Glutamatergic neuron (in vitro differentiated cells): ENCODE results near the gene NAP1L4. TPM values are rescaled to one million over a fixed set of nuclear protein-coding genes. Genes with fewer than 3 reads are reported as not detected.

Experiments used
- DNase-seq: peaks from one replicate; pipeline ENCODE4 v3.0.0; 2022
- H3K27ac Mint-ChIP-seq: one replicate; pipeline ENCODE4 v1.8.0; 2020; ENCODE audit warnings: mild to moderate bottlenecking, mixed read lengths, inconsistent platforms; ENCODE audit not compliant: unreplicated experiment
- H3K27me3 Mint-ChIP-seq: one replicate; pipeline ENCODE4 v1.8.0; 2020; ENCODE audit warnings: mild to moderate bottlenecking, moderate library complexity, mixed read lengths, inconsistent platforms; ENCODE audit not compliant: unreplicated experiment
- H3K36me3 Mint-ChIP-seq: one replicate; pipeline ENCODE4 v1.8.0; 2020; ENCODE audit warnings: mild to moderate bottlenecking, mixed read lengths, inconsistent platforms; ENCODE audit not compliant: unreplicated experiment
- H3K4me1 Mint-ChIP-seq: one replicate; pipeline ENCODE4 v1.8.0; 2020; ENCODE audit warnings: mild to moderate bottlenecking, low read depth, mixed read lengths, inconsistent platforms; ENCODE audit not compliant: unreplicated experiment
- H3K4me3 Mint-ChIP-seq: one replicate; pipeline ENCODE4 v1.8.0; 2020; ENCODE audit warnings: mild to moderate bottlenecking, mixed read lengths, inconsistent platforms; ENCODE audit not compliant: unreplicated experiment
- H3K9me3 Mint-ChIP-seq: one replicate; pipeline ENCODE4 v1.8.0; 2020; ENCODE audit warnings: mild to moderate bottlenecking, moderate library complexity, mixed read lengths, inconsistent platforms; ENCODE audit not compliant: unreplicated experiment
- CTCF ChIP-seq: fragments of 200-600 bp; sonication (generic); IDR thresholded peaks from one replicate; pipeline ENCODE4 v1.5.0; 2021; ENCODE audit not compliant: partially characterized antibody, unreplicated experiment
- total RNA-seq: library from RNA; stranded (reverse); fragmentation: NEBNext Ultra II Directional; extraction: Animal tissue kit (Norgen Biotek cat#: 25700); gene quantifications from one replicate; pipeline ENCODE4 v1.2.1, GENCODE V29; 2021; ENCODE audit not compliant: unreplicated experiment

NAP1L4 gene
- total RNA-seq, 1 donor from 2014 or later: 209 TPM

GRCh38 chr11:2997406-2997805, 5.3 kb upstream of the NAP1L4 start:
- no peak for TF ChIP-seq CTCF
- no peaks in the 10 kb centered on the region for H3K36me3 Mint-ChIP-seq

GRCh38 chr11:2996976-2997375, 4.8 kb upstream of the NAP1L4 start:
- Mint-ChIP-seq H3K27me3 (peaks cover 5% of the 10 kb centered on the region), H3K4me3 (no peak overlapping the region), H3K9me3 (peaks cover 3% of the 10 kb centered on the region), H3K4me1 (no peaks in the 10 kb centered on the region), H3K36me3 (no peaks in the 10 kb centered on the region), H3K27ac (no peak overlapping the region)
- no peak for TF ChIP-seq CTCF
- DNase-seq: no peak

More at GRCh38 chr11:2997406-2997805, 5.3 kb upstream of the NAP1L4 start:
- Mint-ChIP-seq H3K9me3 (no peaks in the 10 kb centered on the region), H3K27me3 (peaks cover 5% of the 10 kb centered on the region), H3K4me3 (no peak overlapping the region), H3K4me1 (no peaks in the 10 kb centered on the region), H3K27ac (no peak overlapping the region)
- no peak for DNase-seq

- Mint-ChIP-seq H3K9me3 (peaks cover 7% of the 10 kb centered on the region), H3K4me3 (no peak overlapping the region), H3K36me3 (no peaks in the 10 kb centered on the region), H3K27me3 (peaks cover 9% of the 10 kb centered on the region), H3K27ac (peak overlapping the region; percentile 23), H3K4me1 (no peaks in the 10 kb centered on the region)
- TF ChIP-seq CTCF: no peak
- no peak for DNase-seq
Observed at GRCh38 chr11:2995893-2996554, 3.9 kb upstream of the NAP1L4 start.

- Mint-ChIP-seq H3K27me3 (peaks cover 7% of the 10 kb centered on the region), H3K4me3 (no peak overlapping the region), H3K9me3 (peaks cover 8% of the 10 kb centered on the region), H3K36me3 (no peaks in the 10 kb centered on the region), H3K4me1 (peaks cover 3% of the 10 kb centered on the region), H3K27ac (no peak overlapping the region)
- DNase-seq: no peak
- TF ChIP-seq CTCF: no peak
Observed at GRCh38 chr11:2995031-2995561, 3.0 kb upstream of the NAP1L4 start.

GRCh38 chr11:2994336-2994730, 2.2 kb upstream of the NAP1L4 start:
- H3K27ac Mint-ChIP-seq: no peak overlapping the region
- H3K4me1 Mint-ChIP-seq: peaks cover 11% of the 10 kb centered on the region
- DNase-seq: no peak
- H3K4me3 Mint-ChIP-seq: peak overlapping the region; percentile 32
- TF ChIP-seq CTCF: no peak
- no peaks in the 10 kb centered on the region for H3K36me3 Mint-ChIP-seq
- H3K9me3 Mint-ChIP-seq: peaks cover 8% of the 10 kb centered on the region
- peaks cover 4% of the 10 kb centered on the region for H3K27me3 Mint-ChIP-seq
